GM21576 (cell line): ENCODE measurements around the gene WFDC12.
"Not testable (repeated sequence)": the region's sequence is repeated elsewhere in the genome, so short reads cannot be mapped to it uniquely, and the experiment has no call there.

Source experiments
- ATAC-seq: cut with Tn5 transposase; IDR thresholded peaks from one replicate; pipeline ENCODE4 v1.9.1; 2021; ENCODE audit warnings: mild to moderate bottlenecking, moderate library complexity; ENCODE audit not compliant: unreplicated experiment

Gene WFDC12

GRCh38 chr20:45124365-45124764 is at the start of gene WFDC12:
WFDC12 (minus strand) TSS chr20:45124465; CDS start chr20:45124447, 18 bp downstream.
- no peak for ATAC-seq

GRCh38 chr20:45173522-45173921 is 49.3 kb upstream of the WFDC12 start:
- ATAC-seq, result no peak

GRCh38 chr20:45164906-45165305 is 40.6 kb upstream of the WFDC12 start:
- ATAC-seq, result no peak

- ATAC-seq, result no peak
These were observed 39.0 kb upstream of the WFDC12 start for GRCh38 chr20:45163083-45163803.

- ATAC-seq, result no peak
These were observed 33.7 kb upstream of the WFDC12 start for GRCh38 chr20:45157962-45158361.

- ATAC-seq, result no peak
These were observed 32.4 kb upstream of the WFDC12 start for GRCh38 chr20:45156713-45157112.

- ATAC-seq, result not testable (repeated sequence)
These were observed 30.5 kb upstream of the WFDC12 start for GRCh38 chr20:45154794-45155193.

GRCh38 chr20:45154183-45154582 is 29.9 kb upstream of the WFDC12 start:
- ATAC-seq, result no peak

- ATAC-seq, result no peak
These were observed 29.5 kb upstream of the WFDC12 start for GRCh38 chr20:45153752-45154151.

GRCh38 chr20:45153147-45153546 is 28.9 kb upstream of the WFDC12 start:
- ATAC-seq, result no peak

GRCh38 chr20:45152405-45152804 is 28.1 kb upstream of the WFDC12 start:
- ATAC-seq, result no peak

GRCh38 chr20:45149062-45149461 is 24.8 kb upstream of the WFDC12 start:
- ATAC-seq, result no peak

- no peak for ATAC-seq
These were observed 16.6 kb upstream of the WFDC12 start for GRCh38 chr20:45140836-45141235.

GRCh38 chr20:45139733-45140375 is 15.6 kb upstream of the WFDC12 start:
- ATAC-seq, result not testable (repeated sequence)

- no peak for ATAC-seq
These were observed 14.5 kb upstream of the WFDC12 start for GRCh38 chr20:45138561-45139300.

GRCh38 chr20:45136911-45137310 is 12.6 kb upstream of the WFDC12 start:
- no peak for ATAC-seq

GRCh38 chr20:45128099-45128498 is 3.8 kb upstream of the WFDC12 start:
- no peak for ATAC-seq

GRCh38 chr20:45121388-45121787 is 2.9 kb downstream of the WFDC12 start:
- no peak for ATAC-seq

- ATAC-seq, result no peak
These were observed 4.6 kb downstream of the WFDC12 start for GRCh38 chr20:45119556-45120266.

GRCh38 chr20:45118028-45118427 is 6.2 kb downstream of the WFDC12 start:
- no peak for ATAC-seq

- ATAC-seq, result no peak
These were observed 6.7 kb downstream of the WFDC12 start for GRCh38 chr20:45117581-45117980.
